Spleen (tissue), 11 donors: ENCODE data around the gene RNF43. TPM values are rescaled to one million over a fixed set of nuclear protein-coding genes. Genes with fewer than 3 reads are reported as not detected.

Source experiments
- DNase-seq: peaks from one replicate; pipeline ENCODE4 v3.0.0-alpha.2; 2020
- H3K27ac ChIP-seq, 8 donors: fragments of 200-600 bp; sonication (generic) in 7 of 8; 1 replicate in 4 of 8; 2 replicates in 4 of 8; pipeline versions ENCODE4 v1.5.0 to v1.8.0; 2016 to 2021; ENCODE audit warnings: inconsistent platforms in 4 of 8, mild to moderate bottlenecking in 4 of 8, moderate library complexity in 1 of 8
- H3K27me3 ChIP-seq, 7 donors: fragments of 200-600 bp; sonication (generic) in 6 of 7; replicated peaks in 1 of 7; 1 replicate in 4 of 7; 2 replicates in 3 of 7; pipeline versions ENCODE4 v1.5.0 to v1.8.0; 2016 to 2021; ENCODE audit warnings: inconsistent platforms in 3 of 7, mild to moderate bottlenecking in 1 of 7
- H3K36me3 ChIP-seq, 6 donors: fragments of 200-600 bp; sonication (generic) in 5 of 6; 1 replicate in 4 of 6; 2 replicates in 2 of 6; pipeline versions ENCODE4 v1.5.0 to v1.8.0; 2016 to 2021; ENCODE audit warnings: inconsistent platforms in 2 of 6
- H3K4me1 ChIP-seq, 6 donors: fragments of 200-600 bp; sonication (generic) in 5 of 6; 1 replicate in 3 of 6; 2 replicates in 3 of 6; pipeline versions ENCODE4 v1.5.0 to v1.8.0; 2016 to 2021; ENCODE audit warnings: inconsistent platforms in 3 of 6
- H3K4me3 ChIP-seq, 8 donors: fragments of 200-600 bp; sonication (generic) in 7 of 8; 1 replicate in 4 of 8; 2 replicates in 4 of 8; pipeline versions ENCODE4 v1.5.0 to v1.8.0; 2016 to 2021; ENCODE audit warnings: inconsistent platforms in 4 of 8, mild to moderate bottlenecking in 4 of 8, moderate library complexity in 2 of 8
- H3K9me3 ChIP-seq, 8 donors: fragments of 200-600 bp; sonication (generic) in 7 of 8; 1 replicate in 4 of 8; 2 replicates in 4 of 8; pipeline versions ENCODE4 v1.5.0 to v1.8.0; 2016 to 2021; ENCODE audit warnings: inconsistent platforms in 4 of 8
- POLR2A ChIP-seq, 3 donors: fragments of 450-650 bp; IDR thresholded peaks; one replicate each; pipeline ENCODE4 v1.5.1; 2017; ENCODE audit warnings: antibody characterized with exemption in 3 of 3, mild to moderate bottlenecking in 1 of 3
- POLR2AphosphoS5 ChIP-seq, 3 donors: sonication (generic); formaldehyde crosslinking; IDR thresholded peaks; one replicate each; pipeline ENCODE4 v1.5.1; 2017; ENCODE audit warnings: antibody characterized with exemption in 3 of 3
- WGBS, 5 donors: extraction: QIAGEN DNeasy Blood & Tissue Kit in 3 of 5; methylation state at CpG; one replicate each; pipeline versions ENCODE4 v1.1.5 to v1.1.7; 2013 to 2018; 5-methylcytosine and 5-hydroxymethylcytosine counted together
- intact Hi-C: fragments of 100-400 bp; cut with DNase I; formaldehyde crosslinking; loops from one replicate; pipeline ENCODE4 v1.15.0; 2023; ENCODE audit warnings: low total_unique reads
- polyA plus RNA-seq, 3 donors: library from polyadenylated mRNA; stranded (reverse); fragments of 200-250 nt; gene quantifications; one replicate each; pipeline ENCODE4 v1.2.1, GENCODE V29; 2013
- total RNA-seq, 7 donors: library from RNA; depleted of rRNA in 3 of 7; stranded (reverse); fragments of >200 nt in 3 of 7; fragmentation: NEBNext Ultra II Directional in 4 of 7; extraction: Animal tissue kit (Norgen Biotek cat#: 25700) in 4 of 7; gene quantifications; one replicate each; pipeline versions ENCODE4 v1.1.0 to v1.2.1, GENCODE V29; 2016 to 2021
- TF ChIP-seq, protein P1 (sequence below), 11 experiments: fragments of 200-600 bp in 7 of 11; fragments of 450-650 bp in 4 of 11; sonication (generic) in 4 of 11; IDR thresholded peaks in 8 of 11; conservative IDR thresholded peaks in 3 of 11; 1 replicate in 7 of 11; 2 replicates in 4 of 11; pipeline versions ENCODE4 v1.4.0 to v1.8.0; 2016 to 2021; ENCODE audit warnings: antibody characterized with exemption in 11 of 11, inconsistent platforms in 4 of 11, mild to moderate bottlenecking in 1 of 11
- donor health status: healthy with polysubstance abuse.
- donor health status: DM: no; HTN: no; CAD: no; lungs with moderate emphysema.
- donor health status: DM: no; HTN: no; CAD: no.
- donor health status: Bipolar disorder and iron deficiency.
- donor health status: healthy.
- donor health status: DM: no; HTN: no; CAD: no.
- donor health status: DM: yes; HTN: yes; CAD: no.

RNF43 gene
- total and polyA plus RNA-seq, 10 donors: 0.38 to 1.8 (median 0.71) TPM

DNA sequence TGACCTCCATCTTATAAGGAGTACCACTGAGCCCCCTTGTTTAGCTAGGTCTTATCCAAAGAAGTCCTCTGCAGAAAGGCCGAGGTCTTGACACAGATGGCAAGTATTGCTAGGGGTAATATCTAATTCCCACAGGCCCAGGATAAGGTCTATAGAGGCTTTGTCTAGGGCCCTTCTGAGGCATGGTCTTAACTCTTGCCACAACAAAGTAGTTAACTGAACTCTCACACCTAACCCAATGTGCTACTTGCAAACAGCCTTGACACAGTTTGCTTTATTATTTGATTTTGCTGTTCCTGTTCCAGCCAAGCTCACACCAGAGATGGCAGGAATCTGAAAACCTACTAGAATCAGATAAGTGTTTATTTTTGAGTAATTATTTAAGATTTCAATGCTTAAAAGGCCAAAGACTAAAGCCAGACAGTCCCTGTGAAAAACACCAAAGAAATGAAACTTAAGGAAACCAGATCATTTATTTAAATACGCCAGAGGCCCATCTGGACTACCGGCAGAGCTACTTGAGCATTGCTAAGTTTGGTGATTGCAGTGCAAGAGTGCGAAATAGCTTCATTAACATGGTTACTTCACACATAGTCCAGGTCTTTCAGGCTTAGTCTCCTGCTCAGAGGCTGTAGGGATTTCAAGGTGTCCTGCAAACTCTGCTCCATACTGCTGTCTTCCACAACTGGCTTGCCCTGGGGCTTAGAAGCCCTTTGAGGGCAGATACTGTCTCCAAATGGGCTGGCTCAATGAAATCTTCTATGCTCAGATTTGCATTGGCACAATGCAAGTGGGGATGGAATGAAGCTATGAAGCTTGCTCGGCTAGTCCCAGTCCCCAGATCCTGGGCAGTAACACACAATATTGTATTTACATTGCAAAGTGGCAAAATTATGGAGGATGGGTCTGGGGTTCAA lies 36.9 kb downstream of the RNF43 start:
- no peaks in the 10 kb centered on the region for H3K27me3 ChIP-seq
- H3K27ac ChIP-seq: peak overlapping the region in 2 of 8 donors; percentile 8 to 43
- intact Hi-C loops: no loop called here
- H3K9me3 ChIP-seq: no peaks in the 10 kb centered on the region
- no peak for DNase-seq
- no peak overlapping the region for H3K4me3 ChIP-seq
- no peaks in the 10 kb centered on the region for H3K36me3 ChIP-seq
- WGBS, 5 donors: 87 to 92% (median 92%) methylated on average over 5 of the region's 5 CpGs
- H3K4me1 ChIP-seq: peaks cover 0 to 56% (median 13%) of the 10 kb centered on the region in 6 donors
- TF ChIP-seq POLR2A (IDR thresholded peaks at IDR 0.05) (no peak), POLR2AphosphoS5 (IDR thresholded peaks at IDR 0.05) (no peak)
- TF ChIP-seq, protein P1, sequence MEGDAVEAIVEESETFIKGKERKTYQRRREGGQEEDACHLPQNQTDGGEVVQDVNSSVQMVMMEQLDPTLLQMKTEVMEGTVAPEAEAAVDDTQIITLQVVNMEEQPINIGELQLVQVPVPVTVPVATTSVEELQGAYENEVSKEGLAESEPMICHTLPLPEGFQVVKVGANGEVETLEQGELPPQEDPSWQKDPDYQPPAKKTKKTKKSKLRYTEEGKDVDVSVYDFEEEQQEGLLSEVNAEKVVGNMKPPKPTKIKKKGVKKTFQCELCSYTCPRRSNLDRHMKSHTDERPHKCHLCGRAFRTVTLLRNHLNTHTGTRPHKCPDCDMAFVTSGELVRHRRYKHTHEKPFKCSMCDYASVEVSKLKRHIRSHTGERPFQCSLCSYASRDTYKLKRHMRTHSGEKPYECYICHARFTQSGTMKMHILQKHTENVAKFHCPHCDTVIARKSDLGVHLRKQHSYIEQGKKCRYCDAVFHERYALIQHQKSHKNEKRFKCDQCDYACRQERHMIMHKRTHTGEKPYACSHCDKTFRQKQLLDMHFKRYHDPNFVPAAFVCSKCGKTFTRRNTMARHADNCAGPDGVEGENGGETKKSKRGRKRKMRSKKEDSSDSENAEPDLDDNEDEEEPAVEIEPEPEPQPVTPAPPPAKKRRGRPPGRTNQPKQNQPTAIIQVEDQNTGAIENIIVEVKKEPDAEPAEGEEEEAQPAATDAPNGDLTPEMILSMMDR (IDR thresholded peaks at IDR 0.05 in 8 of 11, conservative IDR thresholded peaks at IDR 0.05 in 3 of 11): no peak

DNA sequence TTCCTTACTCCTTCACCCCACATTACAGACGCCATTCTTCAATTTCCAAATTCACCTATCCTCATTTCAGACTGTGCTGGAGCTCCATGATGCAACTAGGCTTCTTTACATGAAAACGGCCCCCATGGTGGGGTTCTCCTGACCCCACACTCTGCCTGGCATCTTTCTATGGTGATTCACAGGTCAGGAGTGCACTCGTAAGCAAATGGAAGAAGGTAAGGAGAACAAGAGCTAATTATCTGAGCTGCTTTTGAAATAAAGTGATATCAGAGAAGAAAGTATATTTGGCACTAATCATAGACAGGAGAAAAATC lies 37.9 kb downstream of the RNF43 start:
- H3K27me3 ChIP-seq: no peaks in the 10 kb centered on the region
- peaks cover 0 to 50% (median 13%) of the 10 kb centered on the region in 6 donors for H3K4me1 ChIP-seq
- WGBS, 5 donors: 64 to 79% (median 72%) methylated on average over 3 of the region's 3 CpGs
- no peak overlapping the region for H3K27ac ChIP-seq
- no peaks in the 10 kb centered on the region for H3K9me3 ChIP-seq
- intact Hi-C loops: no loop called here
- no peaks in the 10 kb centered on the region for H3K36me3 ChIP-seq
- TF ChIP-seq, protein P1 (IDR thresholded peaks at IDR 0.05 in 8 of 11, conservative IDR thresholded peaks at IDR 0.05 in 3 of 11): no peak
- TF ChIP-seq POLR2A (IDR thresholded peaks at IDR 0.05) (no peak), POLR2AphosphoS5 (IDR thresholded peaks at IDR 0.05) (no peak)
- DNase-seq: no peak
- no peak overlapping the region for H3K4me3 ChIP-seq

DNA sequence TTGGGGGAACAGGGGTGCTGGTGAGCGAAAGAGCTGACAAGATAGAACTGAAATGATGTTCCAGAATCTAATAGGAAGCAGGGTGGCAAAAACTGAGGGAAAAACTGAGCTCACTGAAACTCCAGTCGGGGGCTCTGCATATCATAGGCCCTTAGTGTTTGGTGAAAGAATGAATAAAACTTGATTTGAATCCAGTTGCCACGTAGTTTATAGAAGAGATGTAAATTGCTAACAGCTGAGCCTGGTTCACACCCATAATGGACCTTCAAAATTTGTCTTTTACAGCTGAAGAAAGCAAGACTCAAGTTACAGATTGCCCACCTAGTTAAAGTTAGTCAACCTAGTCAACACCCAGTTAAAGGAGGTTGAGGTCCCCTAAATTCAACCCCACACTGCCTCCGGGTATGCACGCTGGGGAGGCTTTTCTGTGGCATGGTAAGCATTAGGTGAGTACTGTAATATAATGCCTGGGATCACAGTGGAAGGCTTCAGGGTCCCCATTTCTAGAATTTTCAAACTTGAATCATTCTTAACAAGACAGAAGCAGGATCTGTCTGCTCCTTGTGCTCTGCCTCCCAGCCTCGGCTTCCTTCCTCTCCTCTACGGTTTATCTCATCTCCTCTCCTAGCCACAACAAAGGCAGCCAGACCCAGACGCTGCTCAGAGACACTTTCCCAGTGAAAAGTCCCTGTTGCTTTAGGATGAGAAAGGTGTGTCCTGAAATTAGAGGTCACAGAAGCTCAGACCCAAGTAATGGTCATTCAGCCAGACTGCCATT lies 38.4 kb downstream of the RNF43 start:
- H3K27me3 ChIP-seq: no peaks in the 10 kb centered on the region
- 52 to 65% (median 57%) methylated on average over 8 of the region's 8 CpGs for WGBS, 5 donors
- no peak overlapping the region for H3K27ac ChIP-seq
- no peak overlapping the region for H3K4me3 ChIP-seq
- H3K36me3 ChIP-seq: no peaks in the 10 kb centered on the region
- DNase-seq: no peak
- intact Hi-C loops: no loop called here
- peaks cover 0 to 45% (median 13%) of the 10 kb centered on the region in 6 donors for H3K4me1 ChIP-seq
- H3K9me3 ChIP-seq: no peaks in the 10 kb centered on the region
- TF ChIP-seq POLR2A (IDR thresholded peaks at IDR 0.05): no peak
- TF ChIP-seq, protein P1 (IDR thresholded peaks at IDR 0.05 in 8 of 11, conservative IDR thresholded peaks at IDR 0.05 in 3 of 11): no peak
- TF ChIP-seq POLR2AphosphoS5 (IDR thresholded peaks at IDR 0.05): no peak

DNA sequence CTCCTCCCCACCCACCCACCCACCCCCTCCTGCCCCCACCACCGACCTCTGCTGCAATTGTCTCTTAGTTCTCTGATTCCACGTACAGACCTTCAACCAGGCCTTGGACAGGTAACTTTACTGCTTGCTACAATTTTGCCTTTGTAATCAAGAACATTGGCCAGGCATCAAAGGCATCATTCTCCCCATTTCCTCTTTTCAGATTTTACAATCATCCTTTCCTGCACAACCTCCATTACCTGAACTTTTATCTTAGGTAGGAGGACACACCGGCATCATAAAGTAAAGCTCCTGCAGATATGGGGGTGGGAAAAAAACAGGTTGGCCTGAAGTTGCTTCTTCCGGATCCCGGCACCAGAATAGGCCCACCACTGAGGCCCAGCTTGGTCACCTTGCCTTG lies 39.7 kb downstream of the RNF43 start:
- H3K27ac ChIP-seq: no peak overlapping the region
- intact Hi-C loops: no loop called here
- peaks cover 0 to 40% (median 11%) of the 10 kb centered on the region in 6 donors for H3K4me1 ChIP-seq
- H3K27me3 ChIP-seq: no peaks in the 10 kb centered on the region
- no peak for DNase-seq
- WGBS, 5 donors: 85 to 94% (median 90%) methylated on average over 5 of the region's 5 CpGs
- H3K9me3 ChIP-seq: no peaks in the 10 kb centered on the region
- TF ChIP-seq POLR2A (IDR thresholded peaks at IDR 0.05) (no peak), POLR2AphosphoS5 (IDR thresholded peaks at IDR 0.05) (no peak)
- TF ChIP-seq, protein P1 (IDR thresholded peaks at IDR 0.05 in 8 of 11, conservative IDR thresholded peaks at IDR 0.05 in 3 of 11): no peak
- H3K4me3 ChIP-seq: no peak overlapping the region
- H3K36me3 ChIP-seq: no peaks in the 10 kb centered on the region
